ENCODE data around the gene AP1S1. TPM values are rescaled to one million over a fixed set of nuclear protein-coding genes. Genes with fewer than 3 reads are reported as not detected.

Gene AP1S1
- total and polyA plus RNA-seq, 2 donors (not counting 3 experiments of a cell fraction or from before 2014, with no cell fraction given), result 93.3 to 106 TPM

DNA sequence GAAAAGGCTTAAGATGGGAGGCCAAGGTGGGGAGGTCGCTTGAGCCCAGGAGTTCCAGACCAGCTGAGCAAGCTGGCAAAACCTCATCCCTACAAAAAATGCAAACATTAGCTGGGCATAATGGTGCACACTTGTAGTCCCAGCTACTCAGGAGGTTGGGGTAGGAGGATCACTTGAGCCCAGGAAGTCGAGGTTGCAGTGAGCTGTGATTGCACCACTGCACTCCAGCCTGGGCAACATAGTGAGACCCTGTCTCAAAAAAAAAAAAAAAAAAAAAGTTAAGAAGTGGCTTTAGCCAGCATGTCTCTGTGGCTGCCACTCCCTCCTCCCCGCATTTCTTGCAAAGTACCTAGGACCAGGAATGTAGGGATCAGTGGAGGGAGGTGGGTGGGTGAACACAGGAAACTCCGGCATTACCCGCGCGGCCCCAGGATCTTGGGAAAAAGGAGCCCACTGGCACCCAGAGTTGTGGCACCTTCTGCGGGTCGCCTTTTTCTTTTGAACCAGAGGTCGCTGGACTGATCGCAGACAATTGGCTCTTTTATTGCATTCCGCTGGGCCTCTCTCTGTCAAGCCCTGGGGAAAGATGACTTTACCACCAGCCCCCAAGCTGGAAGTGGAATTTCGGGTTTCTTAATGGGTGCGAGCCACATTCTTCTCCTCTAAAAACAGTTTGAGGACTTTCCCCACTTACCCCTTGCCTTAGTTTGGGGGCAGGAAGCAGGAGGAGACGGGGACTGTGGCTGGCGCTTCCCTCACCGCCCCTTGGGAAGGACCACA, 7.6 kb downstream of the AP1S1 start:
- FAIRE-seq (no peak), DNase-seq (ENCODE audit: low read depth, low spot score) (no peak)
- no peak overlapping the region for H3K4me2 ChIP-seq (ENCODE audit: insufficient read depth, low read length)
- dilution Hi-C loops (cut with MboI; ENCODE audit: extremely low pct_ligation_motif_present, low sequenced_read_pairs), result no loop called here
- CTCF ChIA-PET, result interaction anchor here (0.7 to 1.7 kb wide), 3 partner anchors 18 to 67 kb away, joined by 3 to 16 read pairs (median 3); no protein-coding TSS in a partner anchor
- peaks cover 5 to 15% of the 10 kb centered on the region in 2 experiments for H3K36me3 ChIP-seq (ENCODE audit: control insufficient read depth in 2 of 2, extremely low read depth in 1 of 2, insufficient read depth in 2 of 2, low read length in 2 of 2)
- H3K27me3 ChIP-seq (ENCODE audit: control insufficient read depth in 2 of 2, insufficient read depth in 2 of 2, low read length in 2 of 2), result peaks cover 22 to 30% of the 10 kb centered on the region in 2 experiments
- peaks cover 16% of the 10 kb centered on the region for H3K4me1 ChIP-seq (ENCODE audit: control insufficient read depth, extremely low read depth, insufficient read depth, low read length)
- no TSS peak for BruUV-seq (replicated peaks)
- no peak overlapping the region for H3K4me3 ChIP-seq (replicated peaks in 1 of 3; ENCODE audit: insufficient read depth in 1 of 3, low read depth in 1 of 3, low read length in 3 of 3)
- no peak overlapping the region for H2AFZ ChIP-seq (ENCODE audit: low read depth, low read length)
- no peaks in the 10 kb centered on the region for H4K20me1 ChIP-seq (replicated peaks; ENCODE audit: control insufficient read depth, extremely low read depth, insufficient read depth, low read length)
- intact Hi-C loops (cut with micrococcal nuclease), result loop anchor here (10.0 kb wide), 1 partner anchor 267 kb away; the partner anchor contains the start of gene ACHE
- H3K9me3 ChIP-seq (replicated peaks; ENCODE audit: control insufficient read depth, insufficient read depth, low read length), result no peaks in the 10 kb centered on the region
- POLR2A ChIA-PET, result no interaction called here
- no peaks in the 10 kb centered on the region for H3K79me2 ChIP-seq (ENCODE audit: control insufficient read depth, insufficient read depth, low read length)
- no peak overlapping the region for H3K27ac ChIP-seq (ENCODE audit: insufficient read depth, low read depth, low read length)
- H3K9ac ChIP-seq (replicated peaks; ENCODE audit: extremely low read depth, insufficient read depth, low read length), result no peak overlapping the region
- H3K9me1 ChIP-seq (replicated peaks; ENCODE audit: control insufficient read depth, extremely low read depth, insufficient read depth, low read length), result no peaks in the 10 kb centered on the region
- TF ChIP-seq, protein P1, sequence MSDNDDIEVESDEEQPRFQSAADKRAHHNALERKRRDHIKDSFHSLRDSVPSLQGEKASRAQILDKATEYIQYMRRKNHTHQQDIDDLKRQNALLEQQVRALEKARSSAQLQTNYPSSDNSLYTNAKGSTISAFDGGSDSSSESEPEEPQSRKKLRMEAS (IDR thresholded peaks at IDR 0.05; ENCODE audit: insufficient read depth, insufficient read length), result no peak
- no peak for TF ChIP-seq GATA2 (IDR thresholded peaks at IDR 0.05; ENCODE audit: insufficient read depth, insufficient read length, low read depth, low read length)
- TF ChIP-seq, protein P2, sequence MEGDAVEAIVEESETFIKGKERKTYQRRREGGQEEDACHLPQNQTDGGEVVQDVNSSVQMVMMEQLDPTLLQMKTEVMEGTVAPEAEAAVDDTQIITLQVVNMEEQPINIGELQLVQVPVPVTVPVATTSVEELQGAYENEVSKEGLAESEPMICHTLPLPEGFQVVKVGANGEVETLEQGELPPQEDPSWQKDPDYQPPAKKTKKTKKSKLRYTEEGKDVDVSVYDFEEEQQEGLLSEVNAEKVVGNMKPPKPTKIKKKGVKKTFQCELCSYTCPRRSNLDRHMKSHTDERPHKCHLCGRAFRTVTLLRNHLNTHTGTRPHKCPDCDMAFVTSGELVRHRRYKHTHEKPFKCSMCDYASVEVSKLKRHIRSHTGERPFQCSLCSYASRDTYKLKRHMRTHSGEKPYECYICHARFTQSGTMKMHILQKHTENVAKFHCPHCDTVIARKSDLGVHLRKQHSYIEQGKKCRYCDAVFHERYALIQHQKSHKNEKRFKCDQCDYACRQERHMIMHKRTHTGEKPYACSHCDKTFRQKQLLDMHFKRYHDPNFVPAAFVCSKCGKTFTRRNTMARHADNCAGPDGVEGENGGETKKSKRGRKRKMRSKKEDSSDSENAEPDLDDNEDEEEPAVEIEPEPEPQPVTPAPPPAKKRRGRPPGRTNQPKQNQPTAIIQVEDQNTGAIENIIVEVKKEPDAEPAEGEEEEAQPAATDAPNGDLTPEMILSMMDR (IDR thresholded peaks at IDR 0.05; ENCODE audit: extremely low read depth in 1 of 2, insufficient read depth in 1 of 2, low read depth in 1 of 2, low read length in 2 of 2), result no peak
- no peak for TF ChIP-seq POLR2A (IDR thresholded peaks at IDR 0.05; ENCODE audit: low read depth, low read length)
- no peak for TF ChIP-seq EZH2 (IDR thresholded peaks at IDR 0.05; ENCODE audit: borderline replicate concordance, low read depth, low read length, severe bottlenecking)
- TF ChIP-seq FOS (IDR thresholded peaks at IDR 0.05; ENCODE audit: borderline replicate concordance, insufficient read depth, low read length), result no peak
- no peak for TF ChIP-seq POLR2AphosphoS5 (IDR thresholded peaks at IDR 0.05; ENCODE audit: insufficient read depth, low read depth, low read length)
- TF ChIP-seq JUN (IDR thresholded peaks at IDR 0.05; ENCODE audit: borderline replicate concordance, insufficient read depth, insufficient read length, low read depth), result no peak
- TF ChIP-seq MYC (IDR thresholded peaks at IDR 0.05; ENCODE audit: low read depth, low read length), result no peak

Data from endothelial cell of umbilical vein (primary cell).